Liver (tissue), 3 donors: ENCODE results near the gene CLIC5.

Experiments used
- RAD21 ChIP-seq, 2 donors: IDR thresholded peaks; 2 replicates each; pipeline ENCODE4 v1.6.1; 2016; ENCODE audit warnings: antibody characterized with exemption in 2 of 2, mild to moderate bottlenecking in 2 of 2
- TF ChIP-seq, protein P1 (sequence below): fragments of 150-350 bp; IDR thresholded peaks from 2 replicates; pipeline ENCODE4 v1.5.1; 2017; ENCODE audit warnings: improper control_type of control experiment, low read depth, low read length; ENCODE audit not compliant: missing input control
- donor health status: healthy.
- donor health status: healthy.

DNA sequence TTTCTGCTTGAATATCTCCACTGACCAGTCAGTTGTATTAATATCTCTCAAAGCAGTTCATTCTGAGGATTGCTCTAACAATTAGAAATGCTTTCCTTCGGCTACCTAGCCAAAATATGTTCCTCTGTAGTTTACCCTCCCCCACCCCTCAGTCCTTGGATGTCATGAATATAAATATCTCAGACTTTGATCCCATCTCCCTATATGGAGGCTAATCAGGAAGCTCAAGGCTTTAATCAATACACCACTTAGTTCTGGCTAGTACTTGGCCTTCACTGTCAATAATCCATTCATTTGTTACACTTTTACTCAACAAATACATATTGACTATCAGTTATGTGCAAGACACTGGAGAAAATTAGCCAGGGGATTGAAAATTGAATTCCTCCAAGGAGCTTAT, 60.1 kb downstream of the CLIC5 start:
- TF ChIP-seq, protein P1, sequence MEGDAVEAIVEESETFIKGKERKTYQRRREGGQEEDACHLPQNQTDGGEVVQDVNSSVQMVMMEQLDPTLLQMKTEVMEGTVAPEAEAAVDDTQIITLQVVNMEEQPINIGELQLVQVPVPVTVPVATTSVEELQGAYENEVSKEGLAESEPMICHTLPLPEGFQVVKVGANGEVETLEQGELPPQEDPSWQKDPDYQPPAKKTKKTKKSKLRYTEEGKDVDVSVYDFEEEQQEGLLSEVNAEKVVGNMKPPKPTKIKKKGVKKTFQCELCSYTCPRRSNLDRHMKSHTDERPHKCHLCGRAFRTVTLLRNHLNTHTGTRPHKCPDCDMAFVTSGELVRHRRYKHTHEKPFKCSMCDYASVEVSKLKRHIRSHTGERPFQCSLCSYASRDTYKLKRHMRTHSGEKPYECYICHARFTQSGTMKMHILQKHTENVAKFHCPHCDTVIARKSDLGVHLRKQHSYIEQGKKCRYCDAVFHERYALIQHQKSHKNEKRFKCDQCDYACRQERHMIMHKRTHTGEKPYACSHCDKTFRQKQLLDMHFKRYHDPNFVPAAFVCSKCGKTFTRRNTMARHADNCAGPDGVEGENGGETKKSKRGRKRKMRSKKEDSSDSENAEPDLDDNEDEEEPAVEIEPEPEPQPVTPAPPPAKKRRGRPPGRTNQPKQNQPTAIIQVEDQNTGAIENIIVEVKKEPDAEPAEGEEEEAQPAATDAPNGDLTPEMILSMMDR = no peak
- TF ChIP-seq RAD21 (IDR thresholded peaks at IDR 0.05) = no peak
